AG09319 (cell line): ENCODE measurements around the gene IBTK.
"Not testable (repeated sequence)": the region's sequence is repeated elsewhere in the genome, so short reads cannot be mapped to it uniquely, and the experiment has no call there.

Source experiments
- DNase-seq: peaks from one replicate; pipeline ENCODE4 v3.0.0-alpha.2; 2010; ENCODE audit warnings: low read depth; ENCODE audit errors: extremely low read depth
- TF ChIP-seq, protein P1 (sequence below): IDR thresholded peaks from 2 replicates; pipeline ENCODE4 v1.5.1; 2011; ENCODE audit warnings: low read depth, mild to moderate bottlenecking, inconsistent platforms, low read length, moderate library complexity

The IBTK gene, protein sequence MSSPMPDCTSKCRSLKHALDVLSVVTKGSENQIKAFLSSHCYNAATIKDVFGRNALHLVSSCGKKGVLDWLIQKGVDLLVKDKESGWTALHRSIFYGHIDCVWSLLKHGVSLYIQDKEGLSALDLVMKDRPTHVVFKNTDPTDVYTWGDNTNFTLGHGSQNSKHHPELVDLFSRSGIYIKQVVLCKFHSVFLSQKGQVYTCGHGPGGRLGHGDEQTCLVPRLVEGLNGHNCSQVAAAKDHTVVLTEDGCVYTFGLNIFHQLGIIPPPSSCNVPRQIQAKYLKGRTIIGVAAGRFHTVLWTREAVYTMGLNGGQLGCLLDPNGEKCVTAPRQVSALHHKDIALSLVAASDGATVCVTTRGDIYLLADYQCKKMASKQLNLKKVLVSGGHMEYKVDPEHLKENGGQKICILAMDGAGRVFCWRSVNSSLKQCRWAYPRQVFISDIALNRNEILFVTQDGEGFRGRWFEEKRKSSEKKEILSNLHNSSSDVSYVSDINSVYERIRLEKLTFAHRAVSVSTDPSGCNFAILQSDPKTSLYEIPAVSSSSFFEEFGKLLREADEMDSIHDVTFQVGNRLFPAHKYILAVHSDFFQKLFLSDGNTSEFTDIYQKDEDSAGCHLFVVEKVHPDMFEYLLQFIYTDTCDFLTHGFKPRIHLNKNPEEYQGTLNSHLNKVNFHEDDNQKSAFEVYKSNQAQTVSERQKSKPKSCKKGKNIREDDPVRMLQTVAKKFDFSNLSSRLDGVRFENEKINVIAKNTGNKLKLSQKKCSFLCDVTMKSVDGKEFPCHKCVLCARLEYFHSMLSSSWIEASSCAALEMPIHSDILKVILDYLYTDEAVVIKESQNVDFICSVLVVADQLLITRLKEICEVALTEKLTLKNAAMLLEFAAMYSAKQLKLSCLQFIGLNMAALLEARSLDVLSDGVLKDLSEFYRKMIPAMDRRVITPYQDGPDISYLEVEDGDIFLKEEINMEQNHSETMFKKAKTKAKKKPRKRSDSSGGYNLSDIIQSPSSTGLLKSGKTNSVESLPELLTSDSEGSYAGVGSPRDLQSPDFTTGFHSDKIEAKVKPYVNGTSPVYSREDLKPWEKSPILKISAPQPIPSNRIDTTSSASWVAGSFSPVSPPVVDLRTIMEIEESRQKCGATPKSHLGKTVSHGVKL (N-terminal part only)

DNA sequence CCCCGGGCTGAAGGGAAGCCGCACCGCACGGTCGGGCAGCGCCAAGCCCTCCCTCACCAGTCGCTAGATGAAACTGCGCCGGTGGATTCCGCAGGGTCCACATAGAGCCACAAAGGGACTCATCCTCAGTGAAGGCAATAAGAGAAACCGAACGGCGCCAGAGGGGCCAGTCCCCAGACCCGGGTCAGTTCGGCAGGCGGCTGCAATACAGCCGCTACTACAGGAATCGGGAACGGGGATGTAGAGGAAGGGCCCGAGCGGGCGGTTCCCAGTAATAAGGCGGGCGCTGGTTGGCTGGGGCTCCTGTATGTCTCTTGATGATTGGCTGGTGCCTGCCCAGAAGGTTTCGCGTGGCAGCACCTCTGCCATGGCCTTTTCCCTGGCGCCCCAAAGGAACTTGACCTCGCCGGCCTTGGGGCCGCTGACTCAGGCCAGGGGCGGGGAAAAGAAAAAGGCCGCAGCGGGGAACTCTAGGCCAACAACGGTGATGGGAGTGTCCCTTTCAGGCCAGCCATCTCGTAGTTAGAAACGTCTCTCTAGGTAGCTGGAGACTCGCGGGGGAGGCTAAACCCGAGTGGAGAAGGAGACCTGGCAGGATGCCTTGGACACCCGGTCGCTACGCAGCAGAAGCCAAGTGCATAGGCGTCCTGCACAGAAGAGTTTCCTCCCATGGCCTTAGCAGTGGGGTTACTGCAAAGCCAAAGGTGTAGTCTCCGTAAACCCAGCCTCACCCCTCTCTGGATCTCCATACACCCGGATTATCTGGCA is at the start of gene IBTK:
IBTK (minus strand) TSS at position 240 of the 768 bp plus-strand sequence. CDS start 7,258 bp downstream, outside the sequence.
- TF ChIP-seq, protein P1, sequence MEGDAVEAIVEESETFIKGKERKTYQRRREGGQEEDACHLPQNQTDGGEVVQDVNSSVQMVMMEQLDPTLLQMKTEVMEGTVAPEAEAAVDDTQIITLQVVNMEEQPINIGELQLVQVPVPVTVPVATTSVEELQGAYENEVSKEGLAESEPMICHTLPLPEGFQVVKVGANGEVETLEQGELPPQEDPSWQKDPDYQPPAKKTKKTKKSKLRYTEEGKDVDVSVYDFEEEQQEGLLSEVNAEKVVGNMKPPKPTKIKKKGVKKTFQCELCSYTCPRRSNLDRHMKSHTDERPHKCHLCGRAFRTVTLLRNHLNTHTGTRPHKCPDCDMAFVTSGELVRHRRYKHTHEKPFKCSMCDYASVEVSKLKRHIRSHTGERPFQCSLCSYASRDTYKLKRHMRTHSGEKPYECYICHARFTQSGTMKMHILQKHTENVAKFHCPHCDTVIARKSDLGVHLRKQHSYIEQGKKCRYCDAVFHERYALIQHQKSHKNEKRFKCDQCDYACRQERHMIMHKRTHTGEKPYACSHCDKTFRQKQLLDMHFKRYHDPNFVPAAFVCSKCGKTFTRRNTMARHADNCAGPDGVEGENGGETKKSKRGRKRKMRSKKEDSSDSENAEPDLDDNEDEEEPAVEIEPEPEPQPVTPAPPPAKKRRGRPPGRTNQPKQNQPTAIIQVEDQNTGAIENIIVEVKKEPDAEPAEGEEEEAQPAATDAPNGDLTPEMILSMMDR = no peak
- peak; percentile 86 for DNase-seq

DNA sequence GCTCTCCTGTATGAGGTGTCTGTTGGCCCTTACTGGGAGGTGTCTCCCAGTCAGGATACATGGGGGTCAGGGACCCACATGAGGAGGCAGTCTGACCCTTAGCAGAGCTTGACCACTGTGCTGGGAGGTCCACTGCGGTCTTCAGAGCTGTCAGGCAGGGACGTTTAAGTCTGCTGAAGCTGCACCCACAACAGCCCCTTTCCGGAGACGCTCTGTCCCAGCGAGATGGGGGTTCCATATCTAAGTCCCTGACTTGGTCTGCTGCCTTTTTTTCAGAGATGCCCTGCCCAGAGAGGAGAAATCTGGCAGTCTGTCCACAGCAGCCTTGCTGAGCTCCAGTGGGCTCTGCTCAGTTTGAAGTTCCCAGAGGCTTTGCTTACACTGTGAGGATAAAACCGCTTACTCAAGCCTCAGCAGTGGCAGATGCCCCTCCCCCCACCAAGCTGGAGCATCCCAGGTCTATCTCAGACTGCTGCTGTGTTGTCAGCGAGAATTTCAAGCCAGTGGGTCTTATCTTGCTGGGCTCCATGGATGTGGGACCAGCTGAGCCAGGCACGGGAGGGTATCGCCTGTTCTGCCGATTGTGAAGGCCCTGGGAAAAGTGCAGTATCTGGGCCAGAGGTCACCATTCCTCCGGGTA is 36.3 kb upstream of the IBTK start:
- TF ChIP-seq, protein P1 = no peak
- DNase-seq = no peak

DNA sequence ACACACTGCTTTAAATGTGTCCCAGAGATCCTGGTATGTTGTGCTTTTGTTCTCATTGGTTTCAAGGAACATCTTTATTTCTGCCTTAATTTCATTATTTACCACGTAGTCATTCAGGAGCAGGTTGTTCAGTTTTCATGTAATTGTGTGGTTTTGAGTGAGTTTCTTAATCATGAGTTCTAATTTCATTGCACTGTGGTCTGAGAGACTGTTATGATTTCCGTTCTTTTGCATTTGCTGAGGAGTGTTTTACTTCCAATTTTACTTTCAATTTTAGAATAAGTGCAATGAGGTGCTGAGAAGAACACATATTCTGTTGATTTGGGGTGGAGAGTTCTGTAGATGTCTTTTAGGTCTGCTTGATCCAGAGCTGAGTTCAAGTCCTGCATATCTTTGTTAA is 34.0 kb upstream of the IBTK start:
- DNase-seq = not testable (repeated sequence)

DNA sequence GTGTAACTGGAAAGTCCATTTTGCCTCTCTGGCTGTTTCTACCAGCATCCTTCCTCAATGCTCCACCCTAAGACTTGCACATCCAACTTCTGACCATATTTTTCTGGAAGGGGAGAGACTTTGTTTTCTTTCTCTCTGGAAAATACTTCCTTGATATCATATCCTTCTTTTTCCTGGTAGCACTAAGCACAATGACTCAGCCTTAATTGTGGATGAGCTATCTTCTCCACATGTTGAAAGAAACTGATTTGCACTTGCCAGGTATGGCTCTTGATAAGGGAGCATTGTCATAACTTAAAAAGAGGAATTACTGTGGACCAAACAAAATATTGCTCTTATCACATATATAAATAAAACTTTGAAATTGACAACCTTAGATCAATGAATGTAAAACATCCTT is 30.1 kb upstream of the IBTK start:
- no peak for DNase-seq
- TF ChIP-seq, protein P1 = no peak

DNA sequence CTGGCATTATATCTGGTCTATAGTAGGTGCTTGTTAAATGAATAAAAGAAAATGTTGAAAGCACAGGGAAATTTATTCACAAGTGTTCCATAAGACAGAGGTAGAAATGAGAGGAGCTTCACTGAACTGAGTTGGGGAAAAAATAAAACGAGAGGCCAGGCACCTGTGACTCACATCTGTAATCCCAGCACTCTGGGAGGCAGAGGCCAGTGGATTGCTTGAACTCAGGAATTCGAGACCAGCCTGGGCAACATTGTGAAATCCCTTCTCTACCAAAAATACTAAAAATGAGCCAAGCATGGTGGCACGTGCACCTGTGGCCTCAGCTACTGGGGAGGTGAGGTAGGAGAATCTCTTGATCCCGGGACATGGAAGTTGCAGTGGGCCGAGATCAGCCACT is 28.1 kb upstream of the IBTK start:
- no peak for DNase-seq
- TF ChIP-seq, protein P1 = no peak

DNA sequence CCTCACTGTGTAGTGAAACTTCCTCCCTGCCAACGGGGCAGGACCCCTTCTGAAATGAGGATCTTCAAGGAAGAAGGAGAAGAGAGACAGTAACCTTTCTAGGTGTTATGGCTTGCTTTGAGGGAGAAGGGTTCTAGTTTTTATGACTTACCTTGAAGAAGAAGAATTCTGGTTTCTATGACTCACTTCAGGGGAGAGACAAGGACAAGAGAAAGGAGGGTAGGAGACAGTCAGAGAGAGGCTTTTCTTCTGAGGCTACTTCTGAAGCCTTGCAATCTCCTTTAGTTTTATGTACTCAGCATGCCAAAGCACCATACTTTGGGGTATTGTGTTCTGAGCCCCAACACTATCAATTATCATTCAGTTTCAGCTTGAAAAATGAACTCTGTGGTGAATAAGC is 25.8 kb upstream of the IBTK start:
- TF ChIP-seq, protein P1 = no peak
- DNase-seq = no peak
